WTC11 (cell line): ENCODE results near the gene MORC3.

Experiments
- CTCF ChIP-seq: fragments of 200-600 bp; IDR thresholded peaks from 2 replicates; pipeline ENCODE4 v1.8.0; 2022; ENCODE audit warnings: antibody characterized with exemption
- ETV6 ChIP-seq: sonication (generic); formaldehyde crosslinking; IDR thresholded peaks from 2 replicates; pipeline ENCODE4 v1.8.1; 2022; ENCODE audit warnings: mild to moderate bottlenecking, missing genetic modification reagents
- SP1 ChIP-seq: sonication (generic); formaldehyde crosslinking; conservative IDR thresholded peaks from 2 replicates; pipeline ENCODE4 v1.8.1; 2022; ENCODE audit warnings: missing genetic modification reagents
- TEAD4 ChIP-seq: sonication (generic); formaldehyde crosslinking; IDR thresholded peaks from 2 replicates; pipeline ENCODE4 v1.8.0; 2022; ENCODE audit warnings: mild to moderate bottlenecking, missing genetic modification reagents
- TF ChIP-seq, protein P1 (sequence below): sonication (generic); formaldehyde crosslinking; IDR thresholded peaks from 2 replicates; pipeline ENCODE4 v1.8.1; 2023; ENCODE audit warnings: mild to moderate bottlenecking, missing genetic modification reagents
- TF ChIP-seq, protein P2 (sequence below): sonication (generic); formaldehyde crosslinking; IDR thresholded peaks from 2 replicates; pipeline ENCODE4 v1.8.0; 2022; ENCODE audit warnings: mild to moderate bottlenecking, missing genetic modification reagents

GRCh38 chr21:36349315-36349714 is 29.3 kb downstream of the MORC3 start:
- no peak for TF ChIP-seq SP1 (CRISPR knock-in tag)
- no peak for TF ChIP-seq CTCF
- TF ChIP-seq TEAD4 (CRISPR knock-in tag), result no peak
- TF ChIP-seq, protein P1, sequence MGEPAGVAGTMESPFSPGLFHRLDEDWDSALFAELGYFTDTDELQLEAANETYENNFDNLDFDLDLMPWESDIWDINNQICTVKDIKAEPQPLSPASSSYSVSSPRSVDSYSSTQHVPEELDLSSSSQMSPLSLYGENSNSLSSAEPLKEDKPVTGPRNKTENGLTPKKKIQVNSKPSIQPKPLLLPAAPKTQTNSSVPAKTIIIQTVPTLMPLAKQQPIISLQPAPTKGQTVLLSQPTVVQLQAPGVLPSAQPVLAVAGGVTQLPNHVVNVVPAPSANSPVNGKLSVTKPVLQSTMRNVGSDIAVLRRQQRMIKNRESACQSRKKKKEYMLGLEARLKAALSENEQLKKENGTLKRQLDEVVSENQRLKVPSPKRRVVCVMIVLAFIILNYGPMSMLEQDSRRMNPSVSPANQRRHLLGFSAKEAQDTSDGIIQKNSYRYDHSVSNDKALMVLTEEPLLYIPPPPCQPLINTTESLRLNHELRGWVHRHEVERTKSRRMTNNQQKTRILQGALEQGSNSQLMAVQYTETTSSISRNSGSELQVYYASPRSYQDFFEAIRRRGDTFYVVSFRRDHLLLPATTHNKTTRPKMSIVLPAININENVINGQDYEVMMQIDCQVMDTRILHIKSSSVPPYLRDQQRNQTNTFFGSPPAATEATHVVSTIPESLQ (CRISPR knock-in tag), result no peak
- TF ChIP-seq ETV6 (CRISPR knock-in tag), result no peak
- TF ChIP-seq, protein P2, sequence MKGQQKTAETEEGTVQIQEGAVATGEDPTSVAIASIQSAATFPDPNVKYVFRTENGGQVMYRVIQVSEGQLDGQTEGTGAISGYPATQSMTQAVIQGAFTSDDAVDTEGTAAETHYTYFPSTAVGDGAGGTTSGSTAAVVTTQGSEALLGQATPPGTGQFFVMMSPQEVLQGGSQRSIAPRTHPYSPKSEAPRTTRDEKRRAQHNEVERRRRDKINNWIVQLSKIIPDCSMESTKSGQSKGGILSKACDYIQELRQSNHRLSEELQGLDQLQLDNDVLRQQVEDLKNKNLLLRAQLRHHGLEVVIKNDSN (CRISPR knock-in tag), result no peak
